ENCODE results near the gene CCBE1.
"Not testable (repeated sequence)": the region's sequence is repeated elsewhere in the genome, so short reads cannot be mapped to it uniquely, and the experiment has no call there.

CCBE1 gene

DNA sequence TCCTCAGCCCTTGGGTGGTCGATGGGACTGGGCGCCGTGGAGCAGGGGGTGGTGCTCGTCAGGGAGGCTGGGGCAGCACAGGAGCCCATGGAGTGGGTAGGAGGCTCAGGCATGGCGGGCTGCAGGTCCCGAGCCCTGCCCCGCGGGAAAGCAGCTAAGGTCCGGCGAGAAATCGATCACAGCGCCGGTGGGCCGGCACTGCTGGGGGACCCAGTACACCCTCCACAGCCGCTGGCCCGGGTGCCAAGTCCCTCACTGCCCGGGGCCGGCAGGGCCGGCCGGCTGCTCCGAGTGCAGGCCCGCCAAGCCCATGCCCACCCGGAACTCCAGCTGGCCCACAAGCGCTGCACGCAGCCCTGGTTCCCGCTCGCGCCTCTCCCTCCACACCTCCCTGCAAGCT lies 16.9 kb upstream of the CCBE1 start:
- not testable (repeated sequence) for DNase-seq

GRCh38 chr18:59712311-59712710 lies 15.1 kb upstream of the CCBE1 start:
- no peak for DNase-seq

DNA sequence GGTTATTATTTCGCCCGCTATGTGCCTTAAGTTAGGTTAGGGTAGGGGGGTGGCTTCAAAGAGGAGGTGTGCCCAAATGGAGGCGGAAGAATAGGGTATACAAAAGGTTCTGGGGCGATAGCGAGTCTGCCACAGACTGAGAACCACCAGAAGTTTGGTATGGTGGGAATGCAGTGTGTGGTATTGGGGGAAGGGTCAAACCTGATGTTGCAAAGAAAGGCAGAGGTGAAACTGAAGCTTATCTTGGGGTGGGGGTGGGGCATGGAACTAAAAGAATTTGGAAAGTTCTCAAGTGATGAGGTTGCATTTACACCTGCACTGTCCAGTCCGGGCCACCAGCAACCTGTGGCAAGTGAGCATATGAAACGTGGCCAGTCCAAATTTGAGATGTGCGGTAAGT lies 11.8 kb upstream of the CCBE1 start:
- no peak for DNase-seq

DNA sequence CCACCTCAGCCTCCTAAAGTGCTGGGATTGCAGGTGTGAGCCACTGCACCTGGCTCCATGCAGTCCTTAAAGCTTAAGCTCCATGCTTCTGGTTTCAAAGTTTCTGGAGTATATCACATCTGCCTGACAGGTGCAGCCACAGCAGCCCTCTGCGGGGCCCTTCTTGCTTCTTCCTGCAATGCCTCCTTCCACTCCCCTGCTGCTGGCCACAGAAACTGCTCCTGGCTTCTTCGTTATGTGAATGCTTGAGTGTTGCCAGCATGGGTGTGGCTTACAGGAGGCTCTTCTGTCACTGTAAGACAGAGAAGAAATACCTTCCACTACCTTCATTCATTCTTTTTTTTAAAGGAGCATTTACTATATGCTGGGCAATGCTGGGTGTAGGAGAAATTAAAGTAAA lies 10.1 kb upstream of the CCBE1 start:
- DNase-seq = no peak

DNA sequence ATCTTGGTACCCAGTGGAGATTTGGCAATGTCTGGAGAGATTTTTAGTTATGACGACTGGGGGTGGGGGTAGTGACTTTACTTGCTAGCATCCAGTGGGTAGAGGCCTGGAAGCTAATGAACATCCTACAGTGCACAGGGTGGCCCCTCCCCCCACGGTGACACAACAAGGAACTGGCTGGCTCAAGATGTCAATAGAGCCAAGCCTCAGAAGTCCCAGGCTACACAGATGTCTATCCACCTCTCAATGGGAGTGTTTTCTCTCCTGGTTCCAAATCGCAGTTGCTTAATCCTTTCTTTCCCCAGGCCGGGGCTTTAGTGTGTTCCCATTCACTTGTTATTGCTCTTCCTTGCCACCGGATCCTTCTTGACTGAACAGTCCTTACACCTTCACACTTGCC lies 9.3 kb upstream of the CCBE1 start:
- DNase-seq = no peak

DNA sequence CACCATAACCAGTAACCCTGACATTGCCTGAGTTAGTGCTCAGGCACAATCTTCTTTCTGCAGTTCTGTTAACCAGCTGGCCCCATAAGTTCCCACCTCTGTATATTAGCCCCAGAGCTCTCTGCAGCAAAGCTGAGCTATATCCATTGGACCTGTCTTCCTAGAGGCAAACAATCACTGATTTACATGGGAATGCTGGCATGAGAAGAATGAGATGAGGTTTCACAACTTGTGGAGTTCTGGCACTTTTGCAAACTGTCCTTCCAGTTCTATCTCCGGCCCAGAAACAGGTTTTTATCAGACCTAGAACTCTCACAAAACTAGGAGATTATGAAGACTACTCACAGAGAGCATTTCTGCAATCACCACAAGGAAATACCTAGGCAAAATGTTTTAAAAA lies 7.9 kb upstream of the CCBE1 start:
- no peak for DNase-seq

DNA sequence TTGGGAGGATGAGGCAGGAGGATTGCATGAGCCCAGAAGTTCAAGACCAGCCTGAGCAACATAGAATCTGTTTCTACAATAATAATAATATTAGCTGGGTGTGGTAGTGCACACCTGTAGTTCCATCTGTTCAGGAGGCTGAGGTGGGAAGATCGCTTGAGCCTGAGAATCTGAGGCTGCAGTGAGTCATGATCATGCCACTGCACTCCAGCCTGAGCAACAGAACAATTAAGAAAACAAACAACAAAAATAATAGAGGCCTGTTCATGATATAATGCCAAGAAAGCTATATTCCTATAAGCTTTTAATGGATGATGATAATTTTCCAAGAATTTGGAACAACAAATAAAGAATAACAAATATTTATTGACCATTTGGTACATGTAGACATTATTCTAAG lies 6.9 kb upstream of the CCBE1 start:
- no peak for DNase-seq

DNA sequence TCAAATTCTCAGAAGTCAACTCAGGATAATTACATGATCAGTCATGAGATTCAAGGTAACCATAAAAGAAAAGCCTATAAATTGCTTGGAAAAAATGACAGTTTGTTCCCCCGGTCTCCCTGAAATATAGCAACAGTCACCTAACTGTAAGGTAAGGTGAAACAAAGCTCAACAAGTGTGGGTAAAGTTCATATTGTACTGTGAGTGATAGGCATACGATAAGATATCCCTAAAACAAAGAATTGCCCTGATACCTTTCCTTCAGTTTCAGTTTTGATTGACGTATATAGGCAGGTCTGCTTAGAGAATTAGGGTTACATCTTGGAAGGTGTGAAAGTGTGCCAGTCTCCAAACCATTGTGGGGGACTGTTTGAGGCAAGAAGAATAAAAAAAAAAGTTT lies 4.0 kb upstream of the CCBE1 start:
- DNase-seq = no peak

- no peak for DNase-seq
Measured at GRCh38 chr18:59700535-59700967, 3.3 kb upstream of the CCBE1 start.

GRCh38 chr18:59699750-59700534 lies 2.7 kb upstream of the CCBE1 start:
- DNase-seq = no peak

DNA sequence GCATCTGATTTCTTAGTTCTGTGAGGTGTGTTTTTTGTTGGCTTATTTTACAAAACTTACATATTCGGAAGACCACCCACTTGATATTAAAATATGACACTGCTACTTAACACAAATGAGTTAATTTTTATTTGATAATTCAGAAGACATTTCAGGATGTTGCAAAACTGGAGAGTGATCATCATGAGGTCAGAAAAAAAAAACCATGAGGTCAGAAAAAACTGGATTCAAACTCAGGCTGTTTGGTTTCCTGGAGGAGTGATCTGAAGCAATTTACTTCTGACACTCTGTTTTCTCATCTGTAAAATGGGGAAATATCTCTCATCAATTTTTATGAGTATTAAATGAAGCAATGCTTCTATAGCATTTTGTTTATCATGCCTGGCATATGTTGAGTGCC lies 1.8 kb upstream of the CCBE1 start:
- DNase-seq = peak in 1 of 3 donors; percentile 19

DNA sequence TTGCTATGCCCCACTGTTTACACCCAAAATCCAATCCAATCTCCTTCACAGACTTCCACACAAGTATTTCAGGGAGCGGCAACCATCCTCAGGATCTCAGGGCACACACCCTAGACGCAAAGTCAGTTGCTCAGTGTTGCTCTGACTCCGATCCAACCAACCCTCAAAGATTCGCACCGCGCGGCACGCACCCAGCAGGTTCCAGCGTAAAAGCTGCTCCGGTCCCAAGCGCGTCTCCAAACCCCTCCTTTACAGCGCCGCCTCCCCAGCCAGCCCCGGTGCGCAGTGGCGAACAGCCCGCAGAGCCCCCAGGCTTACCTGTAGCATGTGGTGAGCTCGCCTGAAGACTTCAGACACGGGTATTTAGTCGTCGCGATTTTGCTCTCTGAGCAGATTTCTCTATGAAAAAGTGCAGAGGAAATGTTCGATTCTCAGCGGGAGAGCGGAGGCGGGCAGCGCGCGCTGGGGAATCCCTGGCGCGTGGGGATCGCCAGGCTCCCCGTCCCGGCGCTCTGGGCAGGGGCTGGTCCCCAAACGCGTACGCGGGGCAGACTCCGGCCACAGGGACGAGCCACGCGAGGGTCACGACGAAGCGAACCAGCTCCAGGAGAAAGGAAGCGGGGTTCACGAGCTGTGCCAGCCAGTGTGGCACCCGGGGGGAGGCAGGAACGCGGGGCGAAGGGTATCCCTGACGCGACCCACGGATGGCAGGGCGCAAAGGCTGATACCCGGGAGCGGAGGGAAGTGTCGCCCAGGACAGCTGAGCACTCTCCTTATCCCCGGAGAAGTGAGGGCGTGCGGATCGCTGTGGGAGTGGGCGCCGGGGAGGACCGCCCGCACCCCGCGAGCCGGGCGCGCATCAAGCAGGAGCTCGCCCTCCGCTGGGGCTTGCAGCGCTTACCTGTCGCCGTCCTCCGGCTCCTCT lies 650 bp downstream of the CCBE1 start:
- DNase-seq = peak in 1 of 3 donors; percentile 46

DNA sequence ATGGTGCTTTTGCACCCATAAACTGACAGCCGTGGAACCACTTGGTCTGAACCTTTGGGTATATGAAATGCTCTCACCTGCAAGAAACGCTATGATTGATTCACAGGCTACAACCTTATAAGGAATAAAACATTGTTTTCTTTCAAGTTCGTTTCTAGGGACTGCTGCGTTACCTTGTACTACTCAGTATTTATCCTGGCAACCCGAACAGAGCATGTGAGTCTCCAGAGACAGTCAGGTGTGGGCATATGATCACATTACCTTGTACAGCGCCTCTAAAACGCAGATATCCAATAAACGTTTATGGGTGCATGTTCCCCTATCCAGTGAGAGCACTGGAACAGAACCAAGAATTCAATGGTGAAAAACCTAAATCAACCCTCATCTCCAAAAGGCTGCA lies 1.7 kb downstream of the CCBE1 start:
- DNase-seq = no peak

- no peak for DNase-seq
Measured at GRCh38 chr18:59694824-59695223, 2.4 kb downstream of the CCBE1 start.

DNA sequence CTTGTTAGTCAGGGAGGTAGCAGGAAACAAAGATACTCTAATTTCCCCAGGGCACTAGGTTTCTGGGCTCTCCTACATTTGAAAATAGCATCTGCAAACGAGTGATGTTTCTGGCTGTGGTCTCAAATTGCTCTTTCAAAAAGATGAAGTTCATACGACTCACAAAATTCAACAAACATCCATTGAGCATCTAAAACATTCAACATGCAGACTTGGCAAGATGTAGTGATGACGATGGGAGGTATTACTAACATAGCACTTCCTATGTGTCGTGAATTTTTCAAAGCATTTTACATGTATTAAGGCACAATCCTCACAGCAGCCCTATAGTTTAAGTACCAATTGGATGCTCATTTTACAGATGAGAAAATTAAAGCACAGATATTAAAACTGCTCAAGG lies 5.2 kb downstream of the CCBE1 start:
- DNase-seq = no peak

GRCh38 chr18:59690996-59691395 lies 6.2 kb downstream of the CCBE1 start:
- DNase-seq = no peak

GRCh38 chr18:59690186-59690982 lies 6.8 kb downstream of the CCBE1 start:
- no peak for DNase-seq

DNA sequence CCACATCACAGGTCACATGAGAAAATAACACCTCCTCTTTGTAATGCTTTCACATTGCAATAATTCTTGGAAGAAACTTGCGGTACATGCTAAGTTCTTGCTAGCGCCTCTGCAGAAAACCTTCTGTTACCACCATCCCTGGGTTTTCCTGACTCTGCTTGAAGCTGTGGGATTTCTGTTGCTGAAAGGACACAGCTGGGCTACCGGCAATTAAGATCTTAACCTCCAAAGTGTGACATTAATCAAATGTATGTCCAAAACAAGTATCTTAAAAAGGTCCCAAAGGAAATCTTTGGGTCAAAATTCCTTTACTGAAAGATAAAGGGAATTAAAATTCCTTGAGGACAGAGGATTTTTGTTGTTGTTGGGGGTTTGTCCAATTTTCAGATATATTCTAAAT lies 7.5 kb downstream of the CCBE1 start:
- DNase-seq = no peak

- DNase-seq = no peak
Measured at GRCh38 chr18:59686260-59686659, 11.0 kb downstream of the CCBE1 start.

- DNase-seq = no peak
Measured at GRCh38 chr18:59685501-59685900, 11.7 kb downstream of the CCBE1 start.

DNA sequence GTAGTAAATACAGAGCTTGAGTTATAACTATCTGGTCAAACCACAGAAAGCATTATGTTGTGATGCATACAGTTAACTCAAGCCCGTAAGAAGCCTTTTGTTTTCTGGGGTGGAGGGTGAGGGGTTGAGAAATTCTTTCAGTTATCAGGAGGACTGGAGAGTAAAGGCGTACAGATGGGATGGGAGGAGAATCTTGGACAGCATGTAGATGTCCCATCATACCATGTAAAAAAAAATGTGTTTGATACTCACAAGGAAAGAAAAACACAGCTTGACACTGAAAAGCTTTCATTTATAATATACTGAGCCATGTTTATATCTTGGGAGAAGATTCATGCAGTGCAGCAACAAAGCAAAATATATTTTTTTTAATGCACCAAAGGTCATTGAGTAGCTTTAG lies 12.4 kb downstream of the CCBE1 start:
- DNase-seq = no peak

- DNase-seq = no peak
Measured at GRCh38 chr18:59681521-59682004, 15.7 kb downstream of the CCBE1 start.

DNA sequence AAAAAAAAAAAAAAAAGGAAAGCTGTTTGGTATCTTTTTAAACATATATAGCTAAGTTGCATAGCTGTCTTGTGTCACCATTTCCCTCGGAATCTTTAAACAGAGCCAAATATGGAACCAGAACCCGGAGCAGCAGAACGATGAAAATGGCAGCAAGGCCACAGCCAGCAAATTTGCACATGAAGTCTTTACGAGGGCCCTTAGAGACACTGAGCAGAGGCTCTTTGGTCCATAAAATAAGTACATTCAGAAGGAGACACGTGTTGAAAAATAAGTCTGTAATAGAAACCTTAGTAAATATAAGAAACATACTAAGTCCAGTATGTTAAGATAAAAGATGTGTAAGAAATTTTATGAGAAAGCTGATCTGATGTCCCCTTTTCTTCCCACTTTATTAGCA lies 16.2 kb downstream of the CCBE1 start:
- no peak for DNase-seq

Data from suppressor macrophage treated with lipopolysaccharide for 1 hour (primary cell).